Measurements from ENCODE around the gene STARD3NL.

DNA sequence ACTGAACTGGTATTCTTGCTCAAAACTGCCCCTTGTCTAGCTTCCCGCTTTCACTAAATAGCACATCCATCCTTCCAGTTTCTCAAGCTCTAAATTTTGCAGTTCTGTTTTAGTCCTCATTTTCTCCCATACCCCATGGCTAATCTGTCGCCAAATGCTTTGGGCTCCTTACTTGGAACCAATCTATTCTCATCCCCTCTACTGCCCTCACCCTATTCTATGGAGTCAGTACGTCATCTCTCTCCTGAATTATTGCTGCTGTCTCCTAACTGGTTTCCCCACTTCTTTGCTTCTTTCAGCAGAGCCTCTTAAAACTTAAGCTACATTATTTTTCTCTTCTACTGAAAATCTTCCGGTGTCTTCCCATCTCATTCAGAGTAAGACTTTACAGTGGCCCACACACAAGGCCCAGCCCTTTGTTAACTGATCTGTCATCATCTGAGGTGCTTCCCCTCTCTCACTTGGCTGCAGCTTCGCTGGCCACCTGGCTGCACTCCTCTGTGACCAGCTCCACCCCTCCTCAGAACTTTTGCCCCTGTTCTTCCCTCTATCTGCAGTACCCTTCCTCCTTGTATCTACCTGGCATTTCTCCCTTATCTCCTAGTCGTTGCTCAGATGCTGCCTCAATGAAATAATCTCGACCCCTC, 9.9 kb downstream of the STARD3NL start:
- TF ChIP-seq EP300 (conservative IDR thresholded peaks at IDR 0.05; ENCODE audit: poor library complexity, severe bottlenecking) = no peak
- TF ChIP-seq, protein P1, sequence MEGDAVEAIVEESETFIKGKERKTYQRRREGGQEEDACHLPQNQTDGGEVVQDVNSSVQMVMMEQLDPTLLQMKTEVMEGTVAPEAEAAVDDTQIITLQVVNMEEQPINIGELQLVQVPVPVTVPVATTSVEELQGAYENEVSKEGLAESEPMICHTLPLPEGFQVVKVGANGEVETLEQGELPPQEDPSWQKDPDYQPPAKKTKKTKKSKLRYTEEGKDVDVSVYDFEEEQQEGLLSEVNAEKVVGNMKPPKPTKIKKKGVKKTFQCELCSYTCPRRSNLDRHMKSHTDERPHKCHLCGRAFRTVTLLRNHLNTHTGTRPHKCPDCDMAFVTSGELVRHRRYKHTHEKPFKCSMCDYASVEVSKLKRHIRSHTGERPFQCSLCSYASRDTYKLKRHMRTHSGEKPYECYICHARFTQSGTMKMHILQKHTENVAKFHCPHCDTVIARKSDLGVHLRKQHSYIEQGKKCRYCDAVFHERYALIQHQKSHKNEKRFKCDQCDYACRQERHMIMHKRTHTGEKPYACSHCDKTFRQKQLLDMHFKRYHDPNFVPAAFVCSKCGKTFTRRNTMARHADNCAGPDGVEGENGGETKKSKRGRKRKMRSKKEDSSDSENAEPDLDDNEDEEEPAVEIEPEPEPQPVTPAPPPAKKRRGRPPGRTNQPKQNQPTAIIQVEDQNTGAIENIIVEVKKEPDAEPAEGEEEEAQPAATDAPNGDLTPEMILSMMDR (IDR thresholded peaks at IDR 0.05; ENCODE audit: poor library complexity, severe bottlenecking) = no peak
- TF ChIP-seq SMC3 (conservative IDR thresholded peaks at IDR 0.05; ENCODE audit: poor library complexity) = no peak
- TF ChIP-seq POLR2AphosphoS5 (IDR thresholded peaks at IDR 0.05) = no peak
- TF ChIP-seq EZH2 (IDR thresholded peaks at IDR 0.05; ENCODE audit: borderline replicate concordance, insufficient read depth, low read length, poor library complexity, severe bottlenecking) = no peak

Measured in neural cell (in vitro differentiated cells).